ENCODE results near the gene CTNNAL1. TPM values are rescaled to one million over a fixed set of nuclear protein-coding genes. Genes with fewer than 3 reads are reported as not detected.
A peak's percentile ranks its signal among the peaks of the same experiment; 100 is the strongest.

CTNNAL1 gene
- total RNA-seq, 1 experiment from 2014 or later, result 31.4 TPM

- no peak overlapping the region for H3K27ac ChIP-seq (ENCODE audit: low read length)
- no peak overlapping the region for H2AFZ ChIP-seq (ENCODE audit: low read length)
- peaks cover 5% of the 10 kb centered on the region; the same call in 1 of the 2 replicates for H3K4me1 ChIP-seq (ENCODE audit: low read length)
- no peaks in the 10 kb centered on the region for H3K27me3 ChIP-seq (ENCODE audit: low read length)
- no peaks in the 10 kb centered on the region for H3K79me2 ChIP-seq (ENCODE audit: low read length)
- H4K20me1 ChIP-seq (ENCODE audit: insufficient read depth, low read depth, low read length), result no peaks in the 10 kb centered on the region
- no peak overlapping the region for H3K4me2 ChIP-seq (ENCODE audit: low read depth, low read length, poor library complexity, severe bottlenecking)
- no peak overlapping the region for H3K9ac ChIP-seq (ENCODE audit: low read length)
- H3K9me2 ChIP-seq (replicated peaks; ENCODE audit: insufficient read depth, low read length), result no peaks in the 10 kb centered on the region
- peaks cover 3% of the 10 kb centered on the region; the same call in 1 of the 2 replicates for H3K36me3 ChIP-seq (ENCODE audit: insufficient read depth, low read length)
- DNase-seq, result no peak
- H3K9me3 ChIP-seq (ENCODE audit: low read length), result no peaks in the 10 kb centered on the region
- no peak overlapping the region for H3K4me3 ChIP-seq (ENCODE audit: low read length)
These were observed 56.7 kb downstream of the CTNNAL1 start for GRCh38 chr9:108956631-108957026.

GRCh38 chr9:108956022-108956630 lies 57.2 kb downstream of the CTNNAL1 start:
- no peaks in the 10 kb centered on the region for H3K79me2 ChIP-seq (ENCODE audit: low read length)
- no peak overlapping the region for H3K4me2 ChIP-seq (ENCODE audit: low read depth, low read length, poor library complexity, severe bottlenecking)
- no peaks in the 10 kb centered on the region for H3K9me2 ChIP-seq (replicated peaks; ENCODE audit: insufficient read depth, low read length)
- no peaks in the 10 kb centered on the region for H3K9me3 ChIP-seq (ENCODE audit: low read length)
- H4K20me1 ChIP-seq (ENCODE audit: insufficient read depth, low read depth, low read length), result no peaks in the 10 kb centered on the region
- H2AFZ ChIP-seq (ENCODE audit: low read length), result no peak overlapping the region
- H3K27me3 ChIP-seq (ENCODE audit: low read length), result no peaks in the 10 kb centered on the region
- H3K4me3 ChIP-seq (ENCODE audit: low read length), result no peak overlapping the region
- no peak for DNase-seq
- peaks cover 8% of the 10 kb centered on the region; the same call in 1 of the 2 replicates for H3K36me3 ChIP-seq (ENCODE audit: insufficient read depth, low read length)
- peaks cover 5% of the 10 kb centered on the region; the same call in 1 of the 2 replicates for H3K4me1 ChIP-seq (ENCODE audit: low read length)
- no peak overlapping the region for H3K27ac ChIP-seq (ENCODE audit: low read length)
- H3K9ac ChIP-seq (ENCODE audit: low read length), result no peak overlapping the region

- no peak overlapping the region for H3K9ac ChIP-seq (ENCODE audit: low read length)
- H4K20me1 ChIP-seq (ENCODE audit: insufficient read depth, low read depth, low read length), result no peaks in the 10 kb centered on the region
- H3K4me1 ChIP-seq (ENCODE audit: low read length), result peaks cover 5% of the 10 kb centered on the region; the same call in 1 of the 2 replicates
- no peaks in the 10 kb centered on the region for H3K27me3 ChIP-seq (ENCODE audit: low read length)
- H3K9me2 ChIP-seq (replicated peaks; ENCODE audit: insufficient read depth, low read length), result no peaks in the 10 kb centered on the region
- H3K4me2 ChIP-seq (ENCODE audit: low read depth, low read length, poor library complexity, severe bottlenecking), result no peak overlapping the region
- no peaks in the 10 kb centered on the region for H3K9me3 ChIP-seq (ENCODE audit: low read length)
- no peak overlapping the region for H3K27ac ChIP-seq (ENCODE audit: low read length)
- no peaks in the 10 kb centered on the region for H3K79me2 ChIP-seq (ENCODE audit: low read length)
- peak; percentile 80 for DNase-seq
- no peak overlapping the region for H2AFZ ChIP-seq (ENCODE audit: low read length)
- no peak overlapping the region for H3K4me3 ChIP-seq (ENCODE audit: low read length)
- H3K36me3 ChIP-seq (ENCODE audit: insufficient read depth, low read length), result peaks cover 8% of the 10 kb centered on the region; the same call in 1 of the 2 replicates
These were observed 59.2 kb downstream of the CTNNAL1 start for GRCh38 chr9:108953983-108954574.

GRCh38 chr9:108951578-108951977 lies 61.7 kb downstream of the CTNNAL1 start:
- H3K4me1 ChIP-seq (ENCODE audit: low read length), result peaks cover 5% of the 10 kb centered on the region; the same call in 1 of the 2 replicates
- no peaks in the 10 kb centered on the region for H3K9me2 ChIP-seq (replicated peaks; ENCODE audit: insufficient read depth, low read length)
- H2AFZ ChIP-seq (ENCODE audit: low read length), result no peak overlapping the region
- H4K20me1 ChIP-seq (ENCODE audit: insufficient read depth, low read depth, low read length), result no peaks in the 10 kb centered on the region
- H3K9ac ChIP-seq (ENCODE audit: low read length), result no peak overlapping the region
- H3K9me3 ChIP-seq (ENCODE audit: low read length), result no peaks in the 10 kb centered on the region
- no peak overlapping the region for H3K4me3 ChIP-seq (ENCODE audit: low read length)
- no peaks in the 10 kb centered on the region for H3K79me2 ChIP-seq (ENCODE audit: low read length)
- DNase-seq, result no peak
- no peak overlapping the region for H3K4me2 ChIP-seq (ENCODE audit: low read depth, low read length, poor library complexity, severe bottlenecking)
- no peaks in the 10 kb centered on the region for H3K27me3 ChIP-seq (ENCODE audit: low read length)
- no peak overlapping the region for H3K27ac ChIP-seq (ENCODE audit: low read length)
- peaks cover 16% of the 10 kb centered on the region; the same call in 1 of the 2 replicates for H3K36me3 ChIP-seq (ENCODE audit: insufficient read depth, low read length)

- no peak overlapping the region for H3K4me2 ChIP-seq (ENCODE audit: low read depth, low read length, poor library complexity, severe bottlenecking)
- no peak for DNase-seq
- H3K27me3 ChIP-seq (ENCODE audit: low read length), result no peaks in the 10 kb centered on the region
- no peaks in the 10 kb centered on the region for H4K20me1 ChIP-seq (ENCODE audit: insufficient read depth, low read depth, low read length)
- H3K9ac ChIP-seq (ENCODE audit: low read length), result no peak overlapping the region
- H3K9me2 ChIP-seq (replicated peaks; ENCODE audit: insufficient read depth, low read length), result no peaks in the 10 kb centered on the region
- H2AFZ ChIP-seq (ENCODE audit: low read length), result no peak overlapping the region
- H3K27ac ChIP-seq (ENCODE audit: low read length), result no peak overlapping the region
- H3K36me3 ChIP-seq (ENCODE audit: insufficient read depth, low read length), result peaks cover 16% of the 10 kb centered on the region; the same call in 1 of the 2 replicates
- no peak overlapping the region for H3K4me3 ChIP-seq (ENCODE audit: low read length)
- H3K4me1 ChIP-seq (ENCODE audit: low read length), result peaks cover 5% of the 10 kb centered on the region; the same call in 1 of the 2 replicates
- no peaks in the 10 kb centered on the region for H3K79me2 ChIP-seq (ENCODE audit: low read length)
- H3K9me3 ChIP-seq (ENCODE audit: low read length), result no peaks in the 10 kb centered on the region
These were observed 63.1 kb downstream of the CTNNAL1 start for GRCh38 chr9:108950168-108950567.

GRCh38 chr9:108939975-108940374 lies 73.3 kb downstream of the CTNNAL1 start:
- Histone ChIP-seq H3K36me3 (ENCODE audit: insufficient read depth, low read length) (peaks cover 27% of the 10 kb centered on the region; the same call in 1 of the 2 replicates), H3K27ac (ENCODE audit: low read length) (no peak overlapping the region), H3K9me3 (ENCODE audit: low read length) (no peaks in the 10 kb centered on the region), H4K20me1 (ENCODE audit: insufficient read depth, low read depth, low read length) (no peaks in the 10 kb centered on the region), H3K4me3 (ENCODE audit: low read length) (no peak overlapping the region), H3K27me3 (ENCODE audit: low read length) (no peaks in the 10 kb centered on the region), H3K79me2 (ENCODE audit: low read length) (peaks cover 27% of the 10 kb centered on the region), H3K4me2 (ENCODE audit: low read depth, low read length, poor library complexity, severe bottlenecking) (no peak overlapping the region), H2AFZ (ENCODE audit: low read length) (no peak overlapping the region), H3K9ac (ENCODE audit: low read length) (no peak overlapping the region), H3K4me1 (ENCODE audit: low read length) (peaks cover 14% of the 10 kb centered on the region), H3K9me2 (replicated peaks; ENCODE audit: insufficient read depth, low read length) (no peaks in the 10 kb centered on the region)
- no peak for DNase-seq

- no peaks in the 10 kb centered on the region for H3K9me3 ChIP-seq (ENCODE audit: low read length)
- peaks cover 18% of the 10 kb centered on the region; the same call in 1 of the 2 replicates for H3K36me3 ChIP-seq (ENCODE audit: insufficient read depth, low read length)
- H3K79me2 ChIP-seq (ENCODE audit: low read length), result peaks cover 44% of the 10 kb centered on the region
- no peaks in the 10 kb centered on the region for H3K27me3 ChIP-seq (ENCODE audit: low read length)
- H4K20me1 ChIP-seq (ENCODE audit: insufficient read depth, low read depth, low read length), result no peaks in the 10 kb centered on the region
- H3K4me2 ChIP-seq (ENCODE audit: low read depth, low read length, poor library complexity, severe bottlenecking), result no peak overlapping the region
- H3K4me1 ChIP-seq (ENCODE audit: low read length), result peaks cover 18% of the 10 kb centered on the region
- H3K4me3 ChIP-seq (ENCODE audit: low read length), result no peak overlapping the region
- DNase-seq, result no peak
- H3K9ac ChIP-seq (ENCODE audit: low read length), result no peak overlapping the region
- H3K9me2 ChIP-seq (replicated peaks; ENCODE audit: insufficient read depth, low read length), result no peaks in the 10 kb centered on the region
- no peak overlapping the region for H2AFZ ChIP-seq (ENCODE audit: low read length)
- no peak overlapping the region for H3K27ac ChIP-seq (ENCODE audit: low read length)
These were observed 75.6 kb downstream of the CTNNAL1 start for GRCh38 chr9:108937561-108938305.

GRCh38 chr9:108934323-108934893 lies 78.9 kb downstream of the CTNNAL1 start, which contains the start of gene ABITRAM:
ABITRAM (plus strand) TSS chr9:108934400; CDS start chr9:108934487, 87 bp downstream.
- H3K4me3 ChIP-seq (ENCODE audit: low read length), result peak within 1 kb of the TSS; percentile 98
- H2AFZ ChIP-seq (ENCODE audit: low read length), result peak within 1 kb of the TSS; percentile 92
- peak within 1 kb of the TSS; percentile 46 for H3K27ac ChIP-seq (ENCODE audit: low read length)
- H4K20me1 ChIP-seq (ENCODE audit: insufficient read depth, low read depth, low read length), result no peaks in the 10 kb centered on the region
- H3K36me3 ChIP-seq (ENCODE audit: insufficient read depth, low read length), result peaks cover 11% of the 10 kb centered on the region; the same call in 1 of the 2 replicates
- H3K79me2 ChIP-seq (ENCODE audit: low read length), result peaks cover 73% of the 10 kb centered on the region
- no peaks in the 10 kb centered on the region for H3K9me3 ChIP-seq (ENCODE audit: low read length)
- H3K27me3 ChIP-seq (ENCODE audit: low read length), result no peaks in the 10 kb centered on the region
- peak within 1 kb of the TSS; percentile 85 for H3K4me2 ChIP-seq (ENCODE audit: low read depth, low read length, poor library complexity, severe bottlenecking)
- peak within 1 kb of the TSS; percentile 92 for H3K9ac ChIP-seq (ENCODE audit: low read length)
- peak; percentile 94 for DNase-seq
- peaks cover 30% of the 10 kb centered on the region for H3K4me1 ChIP-seq (ENCODE audit: low read length)
- no peaks in the 10 kb centered on the region for H3K9me2 ChIP-seq (replicated peaks; ENCODE audit: insufficient read depth, low read length)
